Occipital lobe (tissue), 2 donors: ENCODE results near the gene TUBAL3. TPM values are rescaled to one million over a fixed set of nuclear protein-coding genes. Genes with fewer than 3 reads are reported as not detected.

Experiments
- DNase-seq: peaks from one replicate; lab custom pipeline; 2025; lab: John Stamatoyannopoulos, UW
- total RNA-seq: library from RNA; depleted of rRNA; stranded (reverse); fragments of >200 nt; gene quantifications from one replicate; pipeline ENCODE4 v1.2.3, GENCODE V29; 2014

TUBAL3 gene
- total RNA-seq, 1 donor from 2014 or later = not detected

- DNase-seq = no peak
Measured at GRCh38 chr10:5343561-5343960, 61.1 kb downstream of the TUBAL3 start.

Other genes with a start within 250 kb of the TUBAL3 start
- gene AKR1C8, start 219.7 kb downstream of the TUBAL3 start, total RNA-seq = 0.78 TPM
- gene AKR1C4, start 208.0 kb downstream of the TUBAL3 start, total RNA-seq = not detected
- not detected for gene UCN3, start 39.9 kb downstream of the TUBAL3 start, total RNA-seq
- 23.6 TPM for gene NET1, start 7.7 kb upstream of the TUBAL3 start, total RNA-seq
- not detected for gene CALML5, start 94.7 kb upstream of the TUBAL3 start, total RNA-seq
- gene CALML3, start 120.1 kb upstream of the TUBAL3 start, total RNA-seq = not detected